Thoracic aorta (tissue), 2 donors: ENCODE measurements around the gene NUBP1. TPM values are rescaled to one million over a fixed set of nuclear protein-coding genes. Genes with fewer than 3 reads are reported as not detected.
A peak's percentile ranks its signal among the peaks of the same experiment; 100 is the strongest.
"Not testable (repeated sequence)": the region's sequence is repeated elsewhere in the genome, so short reads cannot be mapped to it uniquely, and the experiment has no call there.

Source experiments
- ATAC-seq: fragments of 150-250 bp; one replicate; pipeline ENCODE4 v1.8.0; 2017; ENCODE audit warnings: low read depth; ENCODE audit not compliant: insufficient number of reproducible peaks, low FRiP score
- DNase-seq: peaks from one replicate; pipeline ENCODE4 v3.0.0-alpha.2; 2020; ENCODE audit warnings: low spot score
- H3K27ac ChIP-seq, 2 donors: fragments of 200-600 bp; sonication (generic); 1 replicate in 1 of 2; 2 replicates in 1 of 2; pipeline ENCODE4 v1.5.1; 2016; ENCODE audit warnings: mild to moderate bottlenecking in 2 of 2, moderate library complexity in 2 of 2
- H3K27me3 ChIP-seq: fragments of 200-600 bp; sonication (generic); replicated peaks from 2 replicates; pipeline ENCODE4 v1.6.0; 2016; ENCODE audit warnings: mild to moderate bottlenecking; ENCODE audit not compliant: insufficient read depth
- H3K36me3 ChIP-seq: fragments of 200-600 bp; sonication (generic); one replicate; pipeline ENCODE4 v1.5.1; 2016
- H3K4me1 ChIP-seq, 2 donors: fragments of 200-600 bp; sonication (generic); 1 replicate in 1 of 2; 2 replicates in 1 of 2; pipeline versions ENCODE4 v1.5.1 to v1.6.0; 2016; ENCODE audit warnings: low read depth in 2 of 2, mild to moderate bottlenecking in 1 of 2; ENCODE audit not compliant: control insufficient read depth in 1 of 2
- H3K4me3 ChIP-seq: fragments of 200-600 bp; sonication (generic); 2 replicates; pipeline ENCODE4 v1.5.1; 2016; ENCODE audit warnings: mild to moderate bottlenecking
- H3K9me3 ChIP-seq: fragments of 200-600 bp; sonication (generic); 2 replicates; pipeline ENCODE4 v1.5.1; 2016
- CTCF ChIP-seq: fragments of 200-600 bp; sonication (generic); IDR thresholded peaks from one replicate; pipeline ENCODE4 v1.5.1; 2019; ENCODE audit warnings: antibody characterized with exemption
- total RNA-seq, 2 donors: library from RNA; depleted of rRNA; stranded (reverse); fragments of >200 nt; gene quantifications; one replicate each; pipeline versions ENCODE4 v1.1.0 to v1.2.3, GENCODE V29; 2016

NUBP1 gene
- total RNA-seq, 2 donors from 2014 or later: 19.0 to 19.2 TPM

GRCh38 chr16:10738231-10739077 is 5.2 kb upstream of the NUBP1 start:
- ATAC-seq (peak; percentile 70), DNase-seq (peak; percentile 45)
- Histone ChIP-seq H3K4me3 (no peak overlapping the region), H3K27me3 (no peaks in the 10 kb centered on the region), H3K4me1 (peaks cover 35 to 41% of the 10 kb centered on the region in 2 donors), H3K27ac (peak overlapping the region; percentile 84), H3K9me3 (no peaks in the 10 kb centered on the region), H3K36me3 (no peaks in the 10 kb centered on the region)
- TF ChIP-seq CTCF: no peak

- no peaks in the 10 kb centered on the region for H3K27me3 ChIP-seq
- ATAC-seq: no peak
- DNase-seq: no peak
- no peak for TF ChIP-seq CTCF
- no peak overlapping the region for H3K4me3 ChIP-seq
- no peaks in the 10 kb centered on the region for H3K36me3 ChIP-seq
- peaks cover 44 to 51% of the 10 kb centered on the region in 2 donors for H3K4me1 ChIP-seq
- no peaks in the 10 kb centered on the region for H3K9me3 ChIP-seq
- peak overlapping the region; percentile 84 for H3K27ac ChIP-seq
These were observed 3.4 kb upstream of the NUBP1 start for GRCh38 chr16:10740000-10740844.

- H3K27me3 ChIP-seq: no peaks in the 10 kb centered on the region
- no peak for ATAC-seq
- H3K27ac ChIP-seq: peak overlapping the region; percentile 46 to 84
- TF ChIP-seq CTCF: no peak
- no peak for DNase-seq
- H3K36me3 ChIP-seq: no peaks in the 10 kb centered on the region
- H3K4me1 ChIP-seq: peaks cover 45 to 57% of the 10 kb centered on the region in 2 donors
- H3K9me3 ChIP-seq: no peaks in the 10 kb centered on the region
- H3K4me3 ChIP-seq: no peak overlapping the region
These were observed 2.8 kb upstream of the NUBP1 start for GRCh38 chr16:10740845-10741208.

- not testable (repeated sequence) for H3K4me3 ChIP-seq, H3K9me3 ChIP-seq, H3K36me3 ChIP-seq, DNase-seq, ATAC-seq, H3K27me3 ChIP-seq
- peaks cover 45 to 61% of the 10 kb centered on the region in 2 donors for H3K4me1 ChIP-seq
- H3K27ac ChIP-seq: peak overlapping the region in 1 of 2 donors; percentile 84
These were observed 2.4 kb upstream of the NUBP1 start for GRCh38 chr16:10741249-10741648.

GRCh38 chr16:10741844-10742243 is 1.8 kb upstream of the NUBP1 start:
- H3K9me3 ChIP-seq: no peaks in the 10 kb centered on the region
- H3K4me1 ChIP-seq: peaks cover 45 to 60% of the 10 kb centered on the region in 2 donors
- ATAC-seq (no peak), DNase-seq (no peak)
- H3K27ac ChIP-seq: peak overlapping the region; percentile 69 to 84
- no peaks in the 10 kb centered on the region for H3K36me3 ChIP-seq
- no peak for TF ChIP-seq CTCF
- H3K4me3 ChIP-seq: no peak overlapping the region
- H3K27me3 ChIP-seq: no peaks in the 10 kb centered on the region
